CD8-positive, alpha-beta memory T cell (primary cell): ENCODE data around the gene SAMD1. TPM values are rescaled to one million over a fixed set of nuclear protein-coding genes. Genes with fewer than 3 reads are reported as not detected.

Source experiments
- CTCF ChIA-PET: fragments of 350-600 bp; sonication (Branson Sonifier 250); formaldehyde crosslinking; loops from one replicate; lab custom pipeline; 2021; ENCODE audit warnings: antibody characterized with exemption; lab: Charles Lee
- POLR2A ChIA-PET: fragments of 350-600 bp; sonication (Branson Sonifier 250); formaldehyde crosslinking; loops from one replicate; lab custom pipeline; 2021; ENCODE audit warnings: antibody characterized with exemption; lab: Charles Lee
- DNase-seq, 5 donors: peaks; one replicate each; pipeline versions ENCODE4 v3.0.0 to v3.0.0-alpha.2; 2020 to 2022; ENCODE audit warnings: mixed read lengths in 1 of 5
- H3K27ac ChIP-seq: one replicate; pipeline ENCODE4 v1.7.0; 2013; ENCODE audit warnings: low read depth, mild to moderate bottlenecking, low read length, moderate library complexity
- H3K27me3 ChIP-seq: 2 replicates; pipeline ENCODE4 v1.7.0; 2013; ENCODE audit warnings: low read length, mild to moderate bottlenecking; ENCODE audit not compliant: insufficient read depth, poor library complexity, severe bottlenecking
- H3K36me3 ChIP-seq: 2 replicates; pipeline ENCODE4 v1.7.0; 2013; ENCODE audit warnings: mild to moderate bottlenecking, low read length, moderate library complexity; ENCODE audit not compliant: insufficient read depth
- H3K4me1 ChIP-seq: 2 replicates; pipeline ENCODE4 v1.7.0; 2013; ENCODE audit warnings: mild to moderate bottlenecking, low read length, moderate library complexity; ENCODE audit not compliant: insufficient read depth
- H3K4me3 ChIP-seq: 2 replicates; pipeline ENCODE4 v1.7.0; 2013; ENCODE audit warnings: mild to moderate bottlenecking, low read length
- H3K9me3 ChIP-seq: 2 replicates; pipeline ENCODE4 v1.7.0; 2013; ENCODE audit warnings: mild to moderate bottlenecking, low read length
- H3K27ac Mint-ChIP-seq, 8 donors: one replicate each; pipeline ENCODE4 v1.8.0; 2020 to 2021; ENCODE audit warnings: mixed read lengths in 8 of 8, mild to moderate bottlenecking in 6 of 8, inconsistent platforms in 3 of 8, moderate library complexity in 3 of 8
- H3K27me3 Mint-ChIP-seq, 2 donors: one replicate each; pipeline ENCODE4 v1.8.0; 2020 to 2021; ENCODE audit warnings: mixed read lengths in 2 of 2, mild to moderate bottlenecking in 1 of 2, moderate library complexity in 1 of 2
- H3K36me3 Mint-ChIP-seq, 3 donors: one replicate each; pipeline ENCODE4 v1.8.0; 2020 to 2021; ENCODE audit warnings: mixed read lengths in 3 of 3, inconsistent platforms in 1 of 3, mild to moderate bottlenecking in 1 of 3
- H3K4me1 Mint-ChIP-seq, 3 donors: one replicate each; pipeline ENCODE4 v1.8.0; 2020 to 2021; ENCODE audit warnings: mixed read lengths in 3 of 3, inconsistent platforms in 1 of 3, mild to moderate bottlenecking in 1 of 3
- H3K4me3 Mint-ChIP-seq, 7 donors: one replicate each; pipeline ENCODE4 v1.8.0; 2020 to 2021; ENCODE audit warnings: mixed read lengths in 7 of 7, mild to moderate bottlenecking in 6 of 7, moderate library complexity in 4 of 7, inconsistent platforms in 2 of 7
- H3K9me3 Mint-ChIP-seq, 5 donors: one replicate each; pipeline ENCODE4 v1.8.0; 2020 to 2022; ENCODE audit warnings: mixed read lengths in 5 of 5, mild to moderate bottlenecking in 3 of 5, moderate library complexity in 2 of 5, inconsistent platforms in 1 of 5
- polyA plus RNA-seq: library from polyadenylated mRNA; unstranded; fragments of 300-500 nt; fragmentation: Illumina TruSeq; gene quantifications from one replicate; pipeline ENCODE4 v1.2.3, GENCODE V29; 2021
- total RNA-seq, 2 experiments: library from RNA; stranded (reverse); gene quantifications; one replicate each; pipeline ENCODE4 v1.2.3, GENCODE V29; 2021

SAMD1 gene
- total and polyA plus RNA-seq, 3 experiments from 2014 or later = 2.8 to 105 (median 97.8) TPM

GRCh38 chr19:14103310-14103709 is 12.8 kb upstream of the SAMD1 start:
- H3K36me3 ChIP-seq = peaks cover 11% of the 10 kb centered on the region
- no peak overlapping the region for H3K27ac Mint-ChIP-seq
- no peaks in the 10 kb centered on the region for H3K4me1 ChIP-seq
- no peaks in the 10 kb centered on the region for H3K4me1 Mint-ChIP-seq
- H3K27me3 Mint-ChIP-seq = no peaks in the 10 kb centered on the region
- H3K9me3 Mint-ChIP-seq = no peaks in the 10 kb centered on the region
- H3K36me3 Mint-ChIP-seq = peaks cover 5 to 53% (median 6%) of the 10 kb centered on the region in 3 donors
- POLR2A ChIA-PET = no interaction called here
- H3K27ac ChIP-seq = no peak overlapping the region
- no peaks in the 10 kb centered on the region for H3K9me3 ChIP-seq
- CTCF ChIA-PET = interaction anchor here (1.5 kb wide), 1 partner anchor 33 kb away, joined by 4 read pairs; the partner anchor contains the start of gene ASF1B
- no peak for DNase-seq
- H3K4me3 ChIP-seq = no peak overlapping the region
- no peak overlapping the region for H3K4me3 Mint-ChIP-seq
- no peaks in the 10 kb centered on the region for H3K27me3 ChIP-seq

- Mint-ChIP-seq H3K27ac (no peak overlapping the region), H3K36me3 (peaks cover 5 to 54% (median 6%) of the 10 kb centered on the region in 3 donors), H3K4me1 (no peaks in the 10 kb centered on the region), H3K27me3 (no peaks in the 10 kb centered on the region), H3K4me3 (no peak overlapping the region), H3K9me3 (no peaks in the 10 kb centered on the region)
- no peaks in the 10 kb centered on the region for H3K27me3 ChIP-seq
- ChIA-PET CTCF (interaction anchor here (1.5 kb wide), 1 partner anchor 34 kb away, joined by 4 read pairs; the partner anchor contains the start of gene ASF1B), POLR2A (no interaction called here)
- no peaks in the 10 kb centered on the region for H3K9me3 ChIP-seq
- no peaks in the 10 kb centered on the region for H3K4me1 ChIP-seq
- peaks cover 11% of the 10 kb centered on the region for H3K36me3 ChIP-seq
- DNase-seq = no peak
- H3K27ac ChIP-seq = no peak overlapping the region
- H3K4me3 ChIP-seq = no peak overlapping the region
Measured at GRCh38 chr19:14102756-14103155, 12.2 kb upstream of the SAMD1 start.

GRCh38 chr19:14102102-14102696 is 11.6 kb upstream of the SAMD1 start:
- no peaks in the 10 kb centered on the region for H3K4me1 Mint-ChIP-seq
- H3K4me3 Mint-ChIP-seq = no peak overlapping the region
- Histone ChIP-seq H3K9me3 (no peaks in the 10 kb centered on the region), H3K27me3 (no peaks in the 10 kb centered on the region), H3K27ac (no peak overlapping the region), H3K36me3 (peaks cover 11% of the 10 kb centered on the region), H3K4me1 (no peaks in the 10 kb centered on the region), H3K4me3 (no peak overlapping the region)
- no peaks in the 10 kb centered on the region for H3K9me3 Mint-ChIP-seq
- H3K36me3 Mint-ChIP-seq = peaks cover 5 to 58% (median 6%) of the 10 kb centered on the region in 3 donors
- peak overlapping the region in 1 of 8 donors; percentile 17 for H3K27ac Mint-ChIP-seq
- no peaks in the 10 kb centered on the region for H3K27me3 Mint-ChIP-seq
- CTCF ChIA-PET = interaction anchor here (1.5 kb wide), 1 partner anchor 35 kb away, joined by 4 read pairs; the partner anchor contains the start of gene ASF1B
- DNase-seq = no peak
- POLR2A ChIA-PET = no interaction called here

GRCh38 chr19:14101003-14101545 is 10.5 kb upstream of the SAMD1 start:
- no peak for DNase-seq
- peaks cover 5 to 57% (median 9%) of the 10 kb centered on the region in 3 donors for H3K36me3 Mint-ChIP-seq
- no peak overlapping the region for H3K4me3 Mint-ChIP-seq
- Histone ChIP-seq H3K27me3 (no peaks in the 10 kb centered on the region), H3K4me1 (no peaks in the 10 kb centered on the region), H3K9me3 (no peaks in the 10 kb centered on the region), H3K27ac (no peak overlapping the region), H3K4me3 (no peak overlapping the region), H3K36me3 (peaks cover 11% of the 10 kb centered on the region)
- H3K4me1 Mint-ChIP-seq = no peaks in the 10 kb centered on the region
- CTCF ChIA-PET = no interaction called here
- no peaks in the 10 kb centered on the region for H3K9me3 Mint-ChIP-seq
- H3K27ac Mint-ChIP-seq = no peak overlapping the region
- no peaks in the 10 kb centered on the region for H3K27me3 Mint-ChIP-seq
- POLR2A ChIA-PET = no interaction called here

GRCh38 chr19:14097532-14098151 is 7.1 kb upstream of the SAMD1 start:
- H3K27ac ChIP-seq = no peak overlapping the region
- Mint-ChIP-seq H3K27me3 (no peaks in the 10 kb centered on the region), H3K4me1 (peaks cover 0 to 5% (median 1%) of the 10 kb centered on the region in 3 donors), H3K9me3 (peaks cover 0 to 7% (median 0%) of the 10 kb centered on the region in 5 donors), H3K4me3 (peak overlapping the region in 1 of 7 donors; percentile 38), H3K36me3 (peaks cover 5 to 36% (median 6%) of the 10 kb centered on the region in 3 donors), H3K27ac (no peak overlapping the region)
- H3K4me1 ChIP-seq = no peaks in the 10 kb centered on the region
- H3K36me3 ChIP-seq = peaks cover 10% of the 10 kb centered on the region
- ChIA-PET CTCF (interaction anchor here (1.4 kb wide), 1 partner anchor 39 kb away, joined by 5 read pairs; no protein-coding TSS in a partner anchor), POLR2A (no interaction called here)
- DNase-seq = no peak
- no peaks in the 10 kb centered on the region for H3K27me3 ChIP-seq
- H3K4me3 ChIP-seq = no peak overlapping the region
- no peaks in the 10 kb centered on the region for H3K9me3 ChIP-seq

GRCh38 chr19:14096272-14096992 is 5.9 kb upstream of the SAMD1 start:
- Histone ChIP-seq H3K4me1 (peaks cover 8% of the 10 kb centered on the region), H3K4me3 (no peak overlapping the region), H3K27ac (no peak overlapping the region), H3K36me3 (peaks cover 4% of the 10 kb centered on the region), H3K27me3 (no peaks in the 10 kb centered on the region), H3K9me3 (no peaks in the 10 kb centered on the region)
- peaks cover 5 to 30% (median 6%) of the 10 kb centered on the region in 3 donors for H3K36me3 Mint-ChIP-seq
- no peak for DNase-seq
- peaks cover 0 to 1% of the 10 kb centered on the region in 2 donors for H3K27me3 Mint-ChIP-seq
- H3K27ac Mint-ChIP-seq = no peak overlapping the region
- ChIA-PET CTCF (interaction anchor here (0.6 to 1.5 kb wide), 4 partner anchors 11 to 437 kb away, joined by 3 to 4 read pairs (median 3); partner anchors contain the start of gene ASF1B), POLR2A (interaction anchor here (0.7 to 0.8 kb wide), 2 partner anchors 10 to 20 kb away, joined by 3 read pairs; no protein-coding TSS in a partner anchor)
- H3K4me3 Mint-ChIP-seq = no peak overlapping the region
- H3K9me3 Mint-ChIP-seq = peaks cover 0 to 7% (median 0%) of the 10 kb centered on the region in 5 donors
- H3K4me1 Mint-ChIP-seq = peaks cover 6 to 13% (median 9%) of the 10 kb centered on the region in 3 donors

GRCh38 chr19:14094854-14095253 is 4.3 kb upstream of the SAMD1 start:
- no peaks in the 10 kb centered on the region for H3K9me3 ChIP-seq
- peaks cover 0 to 7% (median 0%) of the 10 kb centered on the region in 5 donors for H3K9me3 Mint-ChIP-seq
- no peak for DNase-seq
- peaks cover 0 to 22% (median 2%) of the 10 kb centered on the region in 3 donors for H3K36me3 Mint-ChIP-seq
- H3K27me3 Mint-ChIP-seq = peaks cover 0 to 4% of the 10 kb centered on the region in 2 donors
- no peak overlapping the region for H3K4me3 ChIP-seq
- peak overlapping the region in 1 of 7 donors; percentile 26 for H3K4me3 Mint-ChIP-seq
- CTCF ChIA-PET = interaction anchor here (1.5 to 2.8 kb wide), 3 partner anchors 12 to 41 kb away, joined by 3 to 12 read pairs (median 3); partner anchors contain the start of gene ASF1B
- H3K27ac ChIP-seq = no peak overlapping the region
- POLR2A ChIA-PET = interaction anchor here (1.3 kb wide), 1 partner anchor 14 kb away, joined by 4 read pairs; no protein-coding TSS in a partner anchor
- no peaks in the 10 kb centered on the region for H3K27me3 ChIP-seq
- peaks cover 6 to 15% (median 10%) of the 10 kb centered on the region in 3 donors for H3K4me1 Mint-ChIP-seq
- H3K27ac Mint-ChIP-seq = peak overlapping the region in 3 of 8 donors; percentile 2 to 93 (median 65)
- H3K36me3 ChIP-seq = no peaks in the 10 kb centered on the region
- peaks cover 8% of the 10 kb centered on the region for H3K4me1 ChIP-seq
